GM19043 (cell line): ENCODE measurements around the gene TMEM178B.
"Not testable (repeated sequence)": the region's sequence is repeated elsewhere in the genome, so short reads cannot be mapped to it uniquely, and the experiment has no call there.

Experiments used
- ATAC-seq: cut with Tn5 transposase; IDR thresholded peaks from one replicate; pipeline ENCODE4 v1.9.1; 2021; ENCODE audit warnings: low read depth; ENCODE audit not compliant: unreplicated experiment

Gene TMEM178B

GRCh38 chr7:141073173-141073640 is 657 bp upstream of the TMEM178B start:
- no peak for ATAC-seq

- no peak for ATAC-seq
Measured at GRCh38 chr7:141074162-141074991, 513 bp downstream of the TMEM178B start.

GRCh38 chr7:141074997-141075396 is 1.1 kb downstream of the TMEM178B start:
- no peak for ATAC-seq

GRCh38 chr7:141076377-141076776 is 2.5 kb downstream of the TMEM178B start:
- ATAC-seq, result no peak

- no peak for ATAC-seq
Measured at GRCh38 chr7:141079219-141079618, 5.4 kb downstream of the TMEM178B start.

DNA sequence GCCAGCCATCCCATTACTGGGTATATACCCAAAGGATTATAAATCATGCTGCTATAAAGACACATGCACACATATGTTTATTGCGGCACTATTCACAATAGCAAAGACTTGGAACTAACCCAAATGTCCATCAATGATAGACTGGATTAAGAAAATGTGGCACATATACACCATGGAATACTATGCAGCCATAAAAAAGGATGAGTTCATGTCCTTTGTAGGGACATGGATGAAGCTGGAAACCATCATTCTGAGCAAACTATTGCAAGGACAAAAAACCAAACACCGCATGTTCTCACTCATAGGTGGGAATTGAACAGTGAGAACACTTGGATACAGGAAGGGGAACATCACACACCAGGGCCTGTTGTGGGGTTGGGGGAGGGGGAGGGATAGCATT is 15.6 kb downstream of the TMEM178B start:
- ATAC-seq, result not testable (repeated sequence)

DNA sequence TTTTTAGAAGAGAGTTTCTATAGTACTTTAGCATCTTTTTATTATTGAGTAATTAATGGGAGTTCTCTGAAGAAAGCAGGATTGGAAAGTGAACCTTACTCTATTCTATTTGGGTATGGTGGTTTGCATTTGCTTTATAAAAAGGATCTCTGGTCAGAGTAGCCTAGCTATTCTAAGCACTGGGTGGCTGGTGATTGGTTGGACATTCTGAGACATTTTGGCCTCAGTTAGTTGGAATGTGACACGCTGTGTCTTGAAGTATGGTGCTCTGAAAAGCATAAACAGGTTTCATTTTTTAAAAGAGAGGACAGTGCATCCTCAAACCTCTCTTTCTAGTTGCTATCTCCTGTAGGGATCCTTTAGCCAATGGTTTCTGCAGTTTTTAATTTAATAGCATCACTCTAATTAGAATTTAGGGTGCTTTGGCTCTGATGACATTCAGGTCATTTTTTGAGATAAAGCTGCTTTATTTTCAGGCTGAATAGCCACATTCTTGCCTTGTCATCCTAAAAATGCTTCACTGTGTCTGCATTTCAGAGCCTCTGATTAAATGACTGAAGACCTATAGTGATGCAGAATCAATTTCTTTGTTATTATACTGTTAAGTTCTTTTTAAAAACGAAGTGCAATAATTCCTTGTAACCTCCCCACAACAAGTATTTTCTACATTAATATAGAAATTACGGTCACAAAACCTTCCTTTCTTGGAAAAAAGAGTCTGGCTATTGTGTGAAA is 20.6 kb downstream of the TMEM178B start:
- ATAC-seq, result no peak

- ATAC-seq, result no peak
Measured at GRCh38 chr7:141097430-141097829, 23.6 kb downstream of the TMEM178B start.

GRCh38 chr7:141102436-141102835 is 28.6 kb downstream of the TMEM178B start:
- ATAC-seq, result no peak

DNA sequence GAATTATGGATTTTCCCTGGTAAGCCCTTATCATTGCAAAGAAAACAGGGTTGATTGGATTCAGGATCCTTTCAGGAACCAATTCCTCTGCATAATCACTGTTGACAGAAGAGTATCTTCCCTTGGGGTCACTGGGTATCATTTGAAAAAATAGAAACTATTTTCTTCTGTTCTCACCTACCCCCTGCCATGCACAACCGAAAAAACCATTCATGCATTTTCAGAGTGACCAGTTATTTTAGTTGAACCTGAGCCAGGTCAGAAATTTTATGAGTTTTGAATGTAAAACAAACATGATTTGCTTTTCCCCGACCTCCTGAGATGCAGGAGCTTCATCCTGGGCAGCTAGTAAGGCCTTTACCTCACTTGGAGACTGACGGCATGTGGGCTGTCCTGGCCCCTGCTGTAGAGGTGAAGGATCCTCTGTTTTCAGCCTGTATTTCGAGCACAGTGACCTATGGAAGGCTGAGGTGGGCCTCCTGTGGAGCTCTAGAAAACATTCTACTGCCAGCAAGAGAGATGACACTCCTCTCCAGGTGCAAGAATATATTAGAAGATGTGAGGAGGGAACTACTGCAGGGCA is 30.1 kb downstream of the TMEM178B start:
- no peak for ATAC-seq

DNA sequence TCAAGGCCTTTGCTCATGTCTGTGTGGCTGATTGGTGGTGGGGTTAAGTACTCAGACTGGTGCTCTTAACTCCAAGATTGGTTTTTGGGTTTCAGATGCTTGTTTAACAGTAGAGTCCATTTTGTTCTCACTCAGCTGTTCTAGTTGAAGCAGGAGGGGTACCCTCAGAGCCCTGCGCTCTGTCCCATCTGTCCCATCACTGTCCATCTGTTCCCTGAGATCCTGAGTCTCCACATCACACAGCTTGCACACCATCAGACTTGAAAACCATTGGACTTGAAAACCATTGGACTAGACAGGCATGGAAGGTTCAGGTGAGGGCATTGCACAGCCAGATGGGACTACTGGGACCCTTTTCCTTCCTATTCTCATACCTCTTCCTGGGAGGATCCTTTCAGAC is 39.3 kb downstream of the TMEM178B start:
- ATAC-seq, result no peak

DNA sequence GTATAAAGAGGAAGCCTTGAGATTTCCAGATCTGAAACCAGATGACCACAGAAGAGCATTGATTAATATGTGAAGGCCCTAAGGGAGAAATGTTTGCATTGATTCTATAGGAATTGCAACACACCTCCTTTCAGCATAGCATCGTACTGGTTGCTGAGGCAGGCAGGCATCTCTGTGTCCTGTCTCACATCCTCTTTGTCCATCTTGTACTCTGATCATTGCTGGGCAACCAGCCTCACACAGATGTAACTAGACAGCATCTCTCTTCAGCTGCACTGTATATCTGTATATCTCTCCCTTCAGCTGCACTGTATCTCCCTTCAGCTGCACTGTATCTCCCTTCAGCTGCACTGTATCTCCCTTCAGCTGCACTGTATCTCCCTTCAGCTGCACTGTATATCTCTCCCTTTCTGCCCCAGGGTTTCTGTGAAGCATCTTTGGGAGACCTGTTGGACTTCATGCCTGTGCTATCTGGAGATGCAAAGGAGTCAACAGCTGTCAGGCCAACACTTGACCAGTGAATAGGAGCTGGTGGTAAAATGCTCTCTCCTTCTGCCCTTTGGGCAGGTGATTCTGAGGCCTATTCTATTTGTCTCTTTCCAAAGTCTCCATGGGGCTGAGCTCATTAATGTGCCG is 40.3 kb downstream of the TMEM178B start:
- ATAC-seq, result no peak

- no peak for ATAC-seq
Measured at GRCh38 chr7:141115965-141116364, 42.1 kb downstream of the TMEM178B start.

GRCh38 chr7:141116661-141117060 is 42.8 kb downstream of the TMEM178B start:
- not testable (repeated sequence) for ATAC-seq

DNA sequence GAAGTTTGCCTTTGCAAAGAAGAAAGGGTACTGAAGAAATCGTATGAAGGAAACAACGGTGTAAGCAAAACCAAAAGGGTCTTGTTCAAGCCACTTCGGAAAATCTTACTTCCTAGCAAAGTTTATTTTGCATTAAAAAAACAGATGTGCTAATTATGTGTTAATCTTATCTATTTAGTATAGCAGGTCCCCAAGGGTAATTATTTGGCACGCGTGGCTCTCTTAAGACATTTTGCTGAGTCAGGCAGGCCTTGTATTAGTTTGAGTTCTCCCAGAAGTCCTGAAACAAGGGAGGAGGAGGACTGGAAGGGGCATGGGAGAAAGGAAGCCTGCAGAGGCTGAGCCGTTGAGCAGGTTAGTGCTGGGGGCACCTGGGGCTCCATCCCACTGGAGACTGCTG is 44.9 kb downstream of the TMEM178B start:
- no peak for ATAC-seq

- no peak for ATAC-seq
Measured at GRCh38 chr7:141119187-141119586, 45.3 kb downstream of the TMEM178B start.

- ATAC-seq, result no peak
Measured at GRCh38 chr7:141122736-141123135, 48.9 kb downstream of the TMEM178B start.

GRCh38 chr7:141123522-141123921 is 49.7 kb downstream of the TMEM178B start:
- no peak for ATAC-seq

GRCh38 chr7:141126107-141126506 is 52.2 kb downstream of the TMEM178B start:
- ATAC-seq, result no peak

GRCh38 chr7:141128506-141128905 is 54.6 kb downstream of the TMEM178B start:
- ATAC-seq, result no peak

GRCh38 chr7:141128931-141129330 is 55.1 kb downstream of the TMEM178B start:
- no peak for ATAC-seq
